Measurements from ENCODE around the gene FHOD3. TPM values are rescaled to one million over a fixed set of nuclear protein-coding genes. Genes with fewer than 3 reads are reported as not detected.

Gene FHOD3
- total RNA-seq, 1 donor from 2014 or later: 5.9 TPM

- peaks cover 23% of the 10 kb centered on the region for H4K20me1 ChIP-seq (ENCODE audit: insufficient read depth, low read length)
- H3K27me3 Mint-ChIP-seq (ENCODE audit: low read depth, unreplicated experiment): peaks cover 18% of the 10 kb centered on the region
- no peak overlapping the region for H3K9ac ChIP-seq (ENCODE audit: low read length)
- H3K27ac ChIP-seq (ENCODE audit: low read depth, low read length): no peak overlapping the region
- H3K36me3 ChIP-seq (ENCODE audit: insufficient read depth, low read length): no peaks in the 10 kb centered on the region
- H3K4me3 ChIP-seq (ENCODE audit: insufficient read depth, low read depth, low read length): no peak overlapping the region
- TF ChIP-seq CTCF (IDR thresholded peaks at IDR 0.05; ENCODE audit: insufficient read depth, low read depth, low read length): no peak
- TF ChIP-seq EZH2 (IDR thresholded peaks at IDR 0.05; ENCODE audit: insufficient read depth, low read length): no peak
- no peak overlapping the region for H2AFZ ChIP-seq (ENCODE audit: low read depth, low read length)
- H3K36me3 Mint-ChIP-seq (ENCODE audit: low read depth, unreplicated experiment): peaks cover 9% of the 10 kb centered on the region
- FAIRE-seq (no peak), DNase-seq (ENCODE audit: low read depth) (no peak)
- no peak overlapping the region for H3K4me3 Mint-ChIP-seq (ENCODE audit: unreplicated experiment)
- H3K4me2 ChIP-seq (ENCODE audit: low read length): no peak overlapping the region
- no peak overlapping the region for H3K27ac Mint-ChIP-seq (ENCODE audit: unreplicated experiment)
- peaks cover 2% of the 10 kb centered on the region for H3K4me1 ChIP-seq (ENCODE audit: insufficient read depth, low read length)
- H3K9me3 ChIP-seq (ENCODE audit: insufficient read depth, low read depth, low read length): no peaks in the 10 kb centered on the region
- H3K4me1 Mint-ChIP-seq (ENCODE audit: low read depth, unreplicated experiment): peaks cover 19% of the 10 kb centered on the region
- peaks cover 2% of the 10 kb centered on the region for H3K9me3 Mint-ChIP-seq (ENCODE audit: unreplicated experiment)
- H3K27me3 ChIP-seq (ENCODE audit: insufficient read depth, low read length): no peaks in the 10 kb centered on the region
- H3K79me2 ChIP-seq (ENCODE audit: insufficient read depth, low read length): peaks cover 14% of the 10 kb centered on the region
Observed at GRCh38 chr18:36330435-36331052, 33.0 kb downstream of the FHOD3 start.

GRCh38 chr18:36331521-36331971, 34.0 kb downstream of the FHOD3 start:
- peaks cover 2% of the 10 kb centered on the region for H3K4me1 ChIP-seq (ENCODE audit: insufficient read depth, low read length)
- peaks cover 19% of the 10 kb centered on the region for H3K4me1 Mint-ChIP-seq (ENCODE audit: low read depth, unreplicated experiment)
- H3K4me3 ChIP-seq (ENCODE audit: insufficient read depth, low read depth, low read length): no peak overlapping the region
- H3K36me3 Mint-ChIP-seq (ENCODE audit: low read depth, unreplicated experiment): peaks cover 9% of the 10 kb centered on the region
- peaks cover 26% of the 10 kb centered on the region for H4K20me1 ChIP-seq (ENCODE audit: insufficient read depth, low read length)
- FAIRE-seq: no peak
- no peaks in the 10 kb centered on the region for H3K27me3 ChIP-seq (ENCODE audit: insufficient read depth, low read length)
- no peak overlapping the region for H3K9ac ChIP-seq (ENCODE audit: low read length)
- H2AFZ ChIP-seq (ENCODE audit: low read depth, low read length): no peak overlapping the region
- no peak overlapping the region for H3K4me2 ChIP-seq (ENCODE audit: low read length)
- no peaks in the 10 kb centered on the region for H3K36me3 ChIP-seq (ENCODE audit: insufficient read depth, low read length)
- no peak overlapping the region for H3K4me3 Mint-ChIP-seq (ENCODE audit: unreplicated experiment)
- H3K79me2 ChIP-seq (ENCODE audit: insufficient read depth, low read length): peaks cover 14% of the 10 kb centered on the region
- H3K9me3 ChIP-seq (ENCODE audit: insufficient read depth, low read depth, low read length): no peaks in the 10 kb centered on the region
- H3K27ac ChIP-seq (ENCODE audit: low read depth, low read length): no peak overlapping the region
- TF ChIP-seq EZH2 (IDR thresholded peaks at IDR 0.05; ENCODE audit: insufficient read depth, low read length) (no peak), CTCF (IDR thresholded peaks at IDR 0.05; ENCODE audit: insufficient read depth, low read depth, low read length) (no peak)
- peaks cover 18% of the 10 kb centered on the region for H3K27me3 Mint-ChIP-seq (ENCODE audit: low read depth, unreplicated experiment)
- DNase-seq (ENCODE audit: low read depth): no peak
- H3K9me3 Mint-ChIP-seq (ENCODE audit: unreplicated experiment): peaks cover 2% of the 10 kb centered on the region
- H3K27ac Mint-ChIP-seq (ENCODE audit: unreplicated experiment): no peak overlapping the region

- peak; percentile 57 for DNase-seq (ENCODE audit: low read depth)
- TF ChIP-seq EZH2 (IDR thresholded peaks at IDR 0.05; ENCODE audit: insufficient read depth, low read length) (no peak), CTCF (IDR thresholded peaks at IDR 0.05; ENCODE audit: insufficient read depth, low read depth, low read length) (no peak)
- FAIRE-seq: no peak
Observed at GRCh38 chr18:36333414-36333813, 35.9 kb downstream of the FHOD3 start.

More at GRCh38 chr18:36333414-36333813, 35.9 kb downstream of the FHOD3 start:
- Histone ChIP-seq H3K4me3 (ENCODE audit: insufficient read depth, low read depth, low read length) (no peak overlapping the region), H3K27ac (ENCODE audit: low read depth, low read length) (no peak overlapping the region), H3K36me3 (ENCODE audit: insufficient read depth, low read length) (no peaks in the 10 kb centered on the region), H3K4me1 (ENCODE audit: insufficient read depth, low read length) (peaks cover 2% of the 10 kb centered on the region), H3K4me2 (ENCODE audit: low read length) (no peak overlapping the region), H4K20me1 (ENCODE audit: insufficient read depth, low read length) (peaks cover 20% of the 10 kb centered on the region), H3K9me3 (ENCODE audit: insufficient read depth, low read depth, low read length) (no peaks in the 10 kb centered on the region), H3K27me3 (ENCODE audit: insufficient read depth, low read length) (no peaks in the 10 kb centered on the region), H3K9ac (ENCODE audit: low read length) (no peak overlapping the region), H2AFZ (ENCODE audit: low read depth, low read length) (no peak overlapping the region), H3K79me2 (ENCODE audit: insufficient read depth, low read length) (peaks cover 4% of the 10 kb centered on the region)
- no peak overlapping the region for H3K27ac Mint-ChIP-seq (ENCODE audit: unreplicated experiment)
- H3K4me3 Mint-ChIP-seq (ENCODE audit: unreplicated experiment): no peak overlapping the region
- peaks cover 17% of the 10 kb centered on the region for H3K4me1 Mint-ChIP-seq (ENCODE audit: low read depth, unreplicated experiment)
- peaks cover 7% of the 10 kb centered on the region for H3K36me3 Mint-ChIP-seq (ENCODE audit: low read depth, unreplicated experiment)
- peaks cover 1% of the 10 kb centered on the region for H3K9me3 Mint-ChIP-seq (ENCODE audit: unreplicated experiment)
- peaks cover 14% of the 10 kb centered on the region for H3K27me3 Mint-ChIP-seq (ENCODE audit: low read depth, unreplicated experiment)
